ENCODE measurements around the gene EPHA5. TPM values are rescaled to one million over a fixed set of nuclear protein-coding genes. Genes with fewer than 3 reads are reported as not detected.

Gene EPHA5
- total RNA-seq, 1 donor from 2014 or later: not detected

DNA sequence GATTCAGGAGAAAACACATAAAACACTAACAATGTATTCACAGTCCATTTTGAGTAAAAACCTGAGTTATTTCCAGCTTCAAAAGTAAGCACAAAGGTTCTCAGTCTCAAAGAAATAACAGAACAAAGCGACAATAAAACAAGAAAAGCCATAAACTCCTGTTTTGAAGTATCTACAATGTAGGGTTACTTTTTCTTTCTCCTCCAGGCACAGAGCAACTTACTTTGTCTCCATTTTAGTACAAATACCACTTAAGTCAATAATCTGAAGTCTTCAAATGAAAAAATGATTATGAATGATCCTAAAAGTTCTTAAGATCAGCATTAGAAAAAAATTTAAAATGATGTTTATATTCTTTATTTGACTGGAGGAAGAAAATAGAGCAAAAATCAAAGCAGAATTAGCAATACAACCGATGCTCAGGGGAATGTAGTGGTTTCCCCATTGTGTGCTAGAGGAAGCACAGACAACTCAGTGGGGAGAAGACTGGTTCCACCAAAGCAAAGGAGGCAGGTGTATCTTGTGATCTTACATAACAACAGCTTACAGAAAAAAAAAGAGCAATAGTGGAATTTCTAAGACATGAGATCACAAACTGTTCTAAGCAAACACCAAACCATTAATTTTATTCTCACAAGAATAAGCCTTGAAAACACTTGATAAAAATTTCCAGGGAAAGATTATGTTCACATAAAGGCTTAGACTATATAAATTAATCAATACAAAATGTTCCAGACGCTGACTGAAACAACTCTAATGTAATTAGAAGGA lies 35.1 kb downstream of the EPHA5 start:
- DNase-seq (ENCODE audit: low spot score): no peak

DNA sequence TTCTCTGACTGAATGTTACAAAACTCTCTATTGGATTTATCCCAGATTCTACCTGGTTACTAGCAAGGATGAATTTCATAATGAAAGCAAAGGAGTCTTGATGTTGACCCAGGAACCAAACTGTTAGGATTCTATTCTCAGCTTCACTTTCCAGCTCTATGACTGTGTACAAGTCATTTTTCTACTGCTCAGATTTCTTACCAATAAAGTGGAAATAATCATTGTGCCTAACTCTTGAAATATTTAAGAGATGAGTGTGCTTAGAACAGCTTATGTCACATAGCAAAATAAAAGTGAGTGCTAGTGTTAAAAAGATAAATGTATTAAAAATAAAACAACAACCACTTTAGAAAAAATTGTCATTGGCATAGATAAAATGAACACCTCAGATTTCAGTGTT lies 45.6 kb downstream of the EPHA5 start:
- DNase-seq (ENCODE audit: low spot score): no peak

DNA sequence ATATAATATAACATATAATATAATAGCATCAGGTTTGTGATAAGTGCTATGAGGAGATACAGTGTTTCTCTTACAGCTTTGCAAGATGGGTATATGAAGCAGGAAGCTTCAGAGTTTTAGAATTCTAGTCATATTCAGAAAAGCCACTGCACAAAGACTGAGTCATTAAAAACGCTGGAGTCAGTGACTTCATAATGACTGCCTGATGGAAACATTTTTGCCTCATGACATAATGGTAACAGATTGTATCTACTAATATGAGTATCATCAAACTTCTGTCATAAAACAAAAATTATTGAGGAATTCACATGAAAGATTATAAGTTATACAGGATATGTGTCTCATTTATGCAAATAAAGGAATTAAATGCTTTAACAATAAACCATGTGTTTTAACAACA lies 46.8 kb downstream of the EPHA5 start:
- no peak for DNase-seq (ENCODE audit: low spot score)

DNA sequence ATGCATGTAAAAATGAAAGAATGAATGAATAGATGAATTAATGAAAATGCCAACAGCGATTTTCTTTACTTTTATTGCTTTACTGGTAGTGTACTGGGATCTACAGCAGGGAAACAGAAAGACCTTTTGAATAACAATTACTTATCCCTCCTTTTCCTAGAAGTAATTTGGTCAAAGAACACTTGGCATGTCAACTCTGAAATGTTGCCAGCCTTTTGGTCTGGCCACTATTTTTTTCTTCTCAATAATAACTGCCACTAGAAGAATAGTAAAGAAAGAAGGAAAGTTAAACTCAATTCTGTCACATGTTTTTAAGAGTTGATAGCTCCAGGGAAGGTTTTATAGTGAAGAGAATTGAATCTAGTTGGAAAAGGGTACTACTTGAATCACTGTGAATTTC lies 52.9 kb downstream of the EPHA5 start:
- DNase-seq (ENCODE audit: low spot score): no peak

DNA sequence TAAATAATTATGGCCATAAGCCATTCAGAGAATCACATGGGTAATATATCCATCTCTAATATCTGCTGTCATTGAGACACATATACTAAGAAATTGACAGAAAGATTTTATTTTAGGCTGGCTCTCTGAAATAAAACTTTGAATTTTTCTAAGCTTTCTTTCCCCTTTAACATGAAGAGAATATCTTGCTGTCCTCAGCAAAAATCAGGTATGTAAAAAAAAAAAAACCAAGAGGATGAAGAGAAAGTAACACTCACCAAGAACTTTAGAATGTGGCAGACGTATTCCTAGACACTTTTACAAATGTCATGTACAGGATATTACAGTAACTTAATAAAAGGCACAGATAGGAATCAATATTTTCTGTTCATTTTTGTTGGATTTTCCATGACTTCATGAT lies 65.8 kb downstream of the EPHA5 start:
- DNase-seq (ENCODE audit: low spot score): no peak

DNA sequence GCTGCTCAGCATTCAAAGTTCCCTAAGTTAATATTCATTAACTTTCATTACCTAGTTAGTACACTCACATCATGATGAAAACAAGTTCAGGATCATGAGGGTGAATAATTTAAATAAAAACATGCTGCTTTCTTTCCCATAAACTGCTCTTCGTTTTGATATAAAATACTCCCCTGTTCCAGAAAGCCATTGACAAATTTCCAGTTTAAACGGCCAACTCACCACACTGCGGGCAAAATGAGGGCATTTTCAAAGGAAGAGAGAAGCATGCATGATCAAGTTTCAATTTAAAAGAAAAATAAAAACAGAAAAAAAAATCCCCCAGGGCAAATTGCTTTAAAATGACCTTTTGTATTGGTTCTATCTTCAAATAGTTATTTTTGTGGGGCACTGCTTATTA lies 69.6 kb downstream of the EPHA5 start:
- DNase-seq (ENCODE audit: low spot score): no peak

DNA sequence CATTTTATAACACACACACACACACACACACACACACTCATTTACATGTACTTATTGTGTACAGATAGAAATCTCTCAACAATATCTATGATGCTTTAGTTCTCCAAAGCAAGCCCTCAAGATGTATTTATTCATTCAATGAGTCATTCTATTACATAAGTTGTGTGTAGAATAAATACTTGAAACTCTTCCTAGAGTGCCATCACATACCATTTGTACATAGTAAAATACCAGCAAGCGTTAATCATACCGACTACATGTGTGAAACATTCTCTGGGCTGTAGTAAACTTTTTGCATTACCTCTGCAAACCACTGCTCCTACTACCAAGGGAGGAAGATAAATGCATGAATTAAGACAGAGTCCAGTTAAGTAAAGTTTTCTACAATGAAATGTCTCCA lies 70.9 kb downstream of the EPHA5 start:
- no peak for DNase-seq (ENCODE audit: low spot score)

DNA sequence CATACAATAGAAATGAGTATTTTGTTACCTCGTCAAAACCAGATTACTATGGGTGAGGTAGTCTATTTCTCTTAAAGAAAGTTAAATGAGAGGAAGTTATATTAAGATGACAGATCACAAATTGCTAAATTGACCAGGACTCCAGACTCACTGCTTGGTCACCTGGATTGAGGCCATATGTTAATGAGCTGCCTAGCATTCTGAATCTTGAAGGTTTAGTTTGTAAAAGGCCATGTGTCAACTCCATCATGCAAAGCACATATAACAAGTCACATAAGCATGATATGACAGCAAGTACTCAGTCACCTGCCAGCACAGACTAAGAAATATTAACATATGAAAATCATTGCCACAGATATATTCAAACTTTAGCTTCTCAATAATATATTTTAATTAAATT lies 72.6 kb downstream of the EPHA5 start:
- DNase-seq (ENCODE audit: low spot score): no peak

DNA sequence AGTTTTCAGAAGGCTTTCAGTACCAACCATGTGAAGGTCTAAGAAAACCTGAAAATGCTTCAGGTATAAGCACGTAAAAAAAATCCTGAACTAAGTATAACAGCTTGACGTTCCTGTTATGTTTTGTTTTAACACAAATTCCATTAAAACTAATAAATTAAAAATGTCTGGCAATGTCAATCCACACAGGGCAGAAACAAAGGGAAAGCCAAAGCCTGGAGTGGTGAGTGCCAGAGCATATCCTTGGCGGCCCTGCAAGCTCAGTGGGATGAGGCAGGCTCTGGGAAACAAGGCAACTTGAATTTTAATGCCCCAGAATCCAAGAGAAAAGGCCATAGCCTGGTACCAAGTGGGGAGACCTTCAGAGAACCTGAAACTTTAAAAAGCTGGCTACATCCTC lies 78.2 kb downstream of the EPHA5 start:
- no peak for DNase-seq (ENCODE audit: low spot score)

DNA sequence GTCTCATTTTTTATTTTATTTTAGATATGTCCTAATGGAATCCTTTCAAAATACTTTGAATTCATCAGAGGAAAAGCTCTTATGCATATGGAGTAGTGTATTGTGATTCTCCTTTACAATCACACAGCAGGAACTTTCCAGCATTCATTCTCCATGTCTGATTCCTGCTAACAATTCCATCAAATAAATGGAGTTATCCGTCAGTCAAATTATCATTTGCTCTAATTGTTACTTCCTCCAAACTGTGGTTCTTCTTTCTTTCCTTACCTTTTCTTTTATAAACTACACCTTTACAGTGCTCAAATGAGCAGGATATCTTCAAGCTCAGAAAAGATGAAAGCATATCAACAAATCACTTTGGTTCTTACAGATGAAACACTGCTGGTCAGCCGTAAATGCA lies 80.4 kb downstream of the EPHA5 start:
- DNase-seq (ENCODE audit: low spot score): no peak

DNA sequence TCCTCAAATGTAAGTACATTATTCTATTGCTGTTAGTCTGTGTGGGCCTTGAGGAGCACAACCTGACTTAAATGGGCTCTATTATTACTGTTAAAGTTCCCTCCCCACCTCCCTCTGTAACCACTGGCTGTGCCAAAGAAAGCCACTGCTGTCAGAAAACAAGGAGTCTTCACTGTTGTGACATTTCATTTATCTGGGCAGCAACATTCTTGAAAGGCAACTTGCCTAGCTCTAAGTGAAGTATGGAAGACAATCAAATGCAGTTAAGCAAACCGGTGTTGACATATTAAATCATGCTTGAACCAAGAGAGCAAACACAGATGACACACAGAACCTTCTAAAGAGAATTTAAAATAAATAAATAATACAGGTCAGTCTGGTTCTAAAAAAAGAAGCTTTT lies 81.0 kb downstream of the EPHA5 start:
- DNase-seq (ENCODE audit: low spot score): no peak

DNA sequence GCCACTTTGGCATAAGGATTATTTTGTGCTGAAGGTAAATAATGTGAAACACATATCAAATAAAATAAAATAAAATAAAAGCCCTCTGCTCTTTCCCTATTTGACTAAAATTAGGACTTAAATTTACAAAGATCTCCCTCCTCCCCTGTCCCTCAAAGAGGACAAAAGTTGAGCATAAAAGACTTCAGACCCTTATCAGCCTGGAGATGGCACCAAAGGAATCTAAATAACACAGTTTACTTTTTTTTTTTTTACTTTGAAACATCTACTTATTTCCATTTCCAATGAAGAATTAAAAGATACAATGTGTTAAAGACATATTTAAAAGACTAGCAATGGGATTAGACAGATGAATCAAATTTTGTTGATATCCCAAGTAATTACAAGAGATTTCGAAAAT lies 89.7 kb downstream of the EPHA5 start:
- no peak for DNase-seq (ENCODE audit: low spot score)

DNA sequence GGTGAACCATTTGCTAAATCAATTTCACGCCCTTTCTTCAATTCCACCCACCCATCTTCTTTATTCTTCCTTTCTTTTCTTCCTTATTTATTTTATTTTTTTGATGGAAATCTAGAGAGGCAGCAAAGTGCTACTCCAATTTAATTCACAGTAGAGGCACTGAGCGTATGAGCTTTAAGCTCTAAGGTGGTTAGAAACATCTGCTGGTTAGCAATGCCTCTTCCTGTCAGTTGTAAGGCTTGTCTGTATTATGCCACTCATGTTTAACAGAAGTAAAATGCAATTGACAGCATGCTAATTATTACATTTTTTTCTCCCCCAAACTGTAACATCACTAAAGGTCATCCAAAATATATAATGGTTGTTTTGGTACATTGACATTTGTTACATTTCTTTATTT lies 103.8 kb downstream of the EPHA5 start:
- no peak for DNase-seq (ENCODE audit: low spot score)

DNA sequence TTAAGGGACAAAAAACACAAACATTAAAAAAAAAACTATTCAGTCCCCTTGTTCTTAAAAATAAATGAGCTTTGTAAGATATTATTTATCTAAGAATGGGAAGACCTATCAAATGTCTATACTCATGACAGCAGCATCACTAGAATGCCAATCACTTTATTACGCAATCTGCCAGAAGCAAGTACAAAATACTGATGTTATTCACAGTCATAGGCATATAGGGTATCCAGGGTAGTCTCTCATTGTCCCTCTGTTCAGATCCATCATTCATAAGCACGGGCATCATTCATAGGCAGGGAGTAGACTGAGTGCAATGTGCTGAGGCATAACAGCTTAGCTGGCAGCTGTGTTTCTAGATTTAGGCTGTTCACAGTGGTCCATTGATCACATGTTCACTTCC lies 109.1 kb downstream of the EPHA5 start:
- no peak for DNase-seq (ENCODE audit: low spot score)

DNA sequence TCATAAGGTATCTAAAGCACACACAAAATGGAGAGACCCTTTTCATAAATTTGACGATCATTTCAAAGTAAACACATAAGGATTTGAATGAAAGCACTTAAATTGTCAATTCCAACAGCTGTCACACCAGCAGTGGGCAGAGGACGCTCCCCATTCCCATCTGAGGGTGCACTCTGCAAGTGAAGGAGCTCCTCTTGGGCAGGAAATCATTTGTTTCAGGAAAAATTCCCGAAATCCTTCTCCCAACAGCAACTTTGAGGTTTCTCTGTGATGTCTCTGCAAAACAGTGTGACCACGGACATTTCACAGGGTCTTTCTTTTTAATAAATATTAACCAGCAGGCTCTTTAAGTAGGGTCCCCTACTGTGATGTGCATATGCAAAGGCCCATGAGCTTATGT lies 111.0 kb downstream of the EPHA5 start:
- DNase-seq (ENCODE audit: low spot score): no peak

DNA sequence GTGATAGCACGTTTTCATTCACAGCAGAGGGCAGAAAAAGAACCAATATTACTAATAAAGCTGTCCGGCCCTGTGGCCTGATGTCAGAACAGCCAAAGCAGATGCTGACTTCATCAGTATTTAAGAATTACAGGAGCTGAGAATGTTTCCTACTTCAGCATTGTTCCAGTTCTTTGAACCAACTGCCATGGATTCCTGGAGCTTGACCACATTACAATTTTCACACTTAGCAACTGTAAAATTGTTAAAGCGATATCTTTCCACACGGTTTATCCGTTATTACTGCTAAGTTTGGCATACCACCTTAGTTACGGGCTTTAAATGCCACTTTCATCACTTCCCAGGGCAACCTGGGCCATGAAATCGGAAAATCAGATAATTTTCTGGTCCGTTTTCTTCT lies 118.2 kb downstream of the EPHA5 start:
- DNase-seq (ENCODE audit: low spot score): no peak

DNA sequence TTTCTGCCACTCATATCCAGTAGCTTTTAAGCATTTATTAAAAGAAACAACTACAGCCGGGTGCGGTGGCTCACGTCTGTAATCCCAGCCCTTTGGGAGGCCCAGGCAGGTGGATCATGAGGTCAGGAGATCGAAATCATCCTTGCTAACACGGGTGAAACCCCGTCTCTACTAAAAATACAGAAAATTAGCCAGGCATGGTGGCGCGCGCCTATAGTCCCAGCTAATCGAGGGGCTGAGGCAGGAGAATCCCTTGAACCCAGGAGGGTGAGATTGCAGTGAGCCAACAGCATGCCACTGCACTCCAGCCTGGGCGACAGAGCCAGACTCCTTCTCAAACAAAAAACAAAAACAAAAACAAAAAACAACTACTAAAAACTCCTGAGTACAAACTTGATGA lies 119.8 kb downstream of the EPHA5 start:
- no peak for DNase-seq (ENCODE audit: low spot score)

DNA sequence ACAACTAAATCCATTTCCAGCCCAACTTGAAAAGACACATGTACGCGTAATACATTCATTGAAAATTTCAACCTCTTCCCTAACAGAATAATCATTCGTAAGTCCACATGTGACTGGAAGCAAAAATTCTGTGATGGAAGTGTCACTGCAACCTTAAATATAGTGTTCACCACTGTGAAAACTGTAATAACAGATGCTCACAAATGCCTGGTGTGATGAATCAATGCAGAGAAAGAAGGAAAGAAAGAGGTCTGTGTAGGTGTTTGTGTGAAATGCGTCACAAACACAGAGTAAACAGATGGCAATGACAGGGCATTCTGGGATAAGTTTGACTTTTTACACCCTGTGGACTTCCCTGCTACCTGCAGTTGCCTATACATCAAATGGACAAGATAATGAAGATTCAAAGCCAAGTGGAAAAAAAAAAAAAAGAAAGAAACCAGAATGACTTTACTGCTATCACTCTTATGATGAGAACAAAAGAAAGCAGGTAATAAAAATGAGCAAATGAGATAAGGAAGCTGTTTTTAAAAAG lies 123.3 kb downstream of the EPHA5 start:
- DNase-seq (ENCODE audit: low spot score): no peak

DNA sequence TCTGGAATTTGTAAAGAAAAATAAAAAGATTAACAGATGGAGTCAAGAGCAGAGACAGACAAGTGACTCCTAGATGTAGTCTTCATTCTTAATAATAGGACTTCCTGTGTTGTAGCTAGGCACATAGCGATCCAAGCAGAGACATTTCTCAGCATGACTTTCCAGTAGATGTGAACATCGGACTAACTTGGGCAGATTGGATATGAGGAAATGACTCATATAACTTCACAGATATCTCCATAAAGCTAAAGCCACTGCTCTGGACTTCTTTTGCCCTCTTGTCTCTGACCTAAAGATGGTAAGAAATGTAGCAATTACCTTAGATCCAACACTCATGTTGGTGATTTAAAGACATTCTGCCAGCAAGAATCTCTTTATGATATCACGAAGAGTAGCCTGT lies 131.7 kb downstream of the EPHA5 start:
- DNase-seq (ENCODE audit: low spot score): no peak

DNA sequence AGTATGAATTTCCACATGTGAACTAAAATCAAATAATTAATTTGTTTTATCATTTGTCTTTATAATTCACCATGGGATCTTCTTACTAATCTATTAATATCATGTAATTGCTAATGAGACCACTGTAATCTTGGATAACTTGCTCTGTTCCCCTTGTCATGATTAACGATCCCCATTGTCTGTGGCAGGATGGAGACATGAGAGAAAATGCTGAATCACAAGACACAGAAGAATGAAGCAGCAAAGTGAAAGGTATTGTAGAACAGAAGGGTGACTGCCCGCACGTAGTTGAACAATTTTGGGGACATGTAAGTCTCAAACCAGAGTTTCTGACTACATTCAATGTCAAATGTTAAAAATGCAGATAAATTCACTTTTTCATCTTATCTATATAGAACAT lies 135.2 kb downstream of the EPHA5 start:
- DNase-seq (ENCODE audit: low spot score): no peak

DNA sequence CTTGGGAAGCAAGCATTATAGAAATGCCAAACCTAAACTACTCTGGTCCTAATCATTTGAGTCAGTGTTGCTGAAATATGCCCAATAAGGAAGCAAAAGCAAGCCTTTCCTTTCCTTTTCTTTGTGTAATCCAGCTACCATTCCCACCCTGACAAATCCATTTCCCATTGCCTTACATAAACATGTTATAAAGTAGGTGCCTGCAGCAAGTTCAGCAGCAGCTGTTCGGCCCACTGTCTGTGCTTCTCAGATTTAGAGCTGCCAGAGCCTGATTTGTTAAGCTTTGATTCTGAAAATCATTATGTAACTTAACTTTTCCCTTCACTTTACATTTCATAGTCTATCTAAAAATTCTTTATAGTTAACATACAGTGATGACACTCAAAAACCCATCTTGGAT lies 148.6 kb downstream of the EPHA5 start:
- DNase-seq (ENCODE audit: low spot score): no peak

DNA sequence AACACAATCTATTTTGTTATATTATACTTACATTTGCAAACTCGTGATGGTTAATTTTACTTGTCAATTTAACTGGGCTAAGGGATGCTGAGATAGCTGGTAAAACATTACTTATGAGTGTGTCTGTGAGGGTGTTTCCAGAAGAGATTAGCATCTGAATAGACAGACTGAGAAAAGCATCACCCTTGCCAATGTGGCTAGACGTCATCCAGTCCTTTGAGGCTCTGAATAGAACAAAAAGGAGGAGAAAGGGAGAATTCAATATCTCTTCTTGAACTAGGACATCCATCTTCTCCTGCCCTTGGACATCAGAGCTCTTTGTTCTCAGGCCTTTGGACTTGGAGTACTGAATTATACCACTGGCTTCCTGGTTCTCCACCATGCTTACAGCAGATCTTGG lies 154.6 kb downstream of the EPHA5 start:
- no peak for DNase-seq (ENCODE audit: low spot score)

DNA sequence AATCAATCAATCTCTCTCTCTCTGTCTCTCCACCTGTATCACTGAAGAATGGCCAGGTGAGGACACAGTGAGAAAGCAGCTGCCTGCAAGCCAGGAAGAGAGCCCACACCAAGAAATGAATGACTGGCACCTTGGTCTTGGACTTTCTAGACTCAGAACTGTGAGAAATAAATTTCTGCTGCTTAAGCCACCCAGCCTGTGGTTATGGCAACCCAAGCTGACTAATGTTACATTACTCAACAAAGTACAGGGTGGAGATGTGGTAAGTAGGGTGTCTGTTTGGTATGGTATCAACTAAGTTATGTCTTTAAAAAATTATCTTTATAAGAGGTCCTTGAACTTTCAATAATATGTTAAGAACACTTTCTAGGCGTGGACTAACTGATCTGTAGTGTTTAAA lies 159.3 kb downstream of the EPHA5 start:
- DNase-seq (ENCODE audit: low spot score): no peak

DNA sequence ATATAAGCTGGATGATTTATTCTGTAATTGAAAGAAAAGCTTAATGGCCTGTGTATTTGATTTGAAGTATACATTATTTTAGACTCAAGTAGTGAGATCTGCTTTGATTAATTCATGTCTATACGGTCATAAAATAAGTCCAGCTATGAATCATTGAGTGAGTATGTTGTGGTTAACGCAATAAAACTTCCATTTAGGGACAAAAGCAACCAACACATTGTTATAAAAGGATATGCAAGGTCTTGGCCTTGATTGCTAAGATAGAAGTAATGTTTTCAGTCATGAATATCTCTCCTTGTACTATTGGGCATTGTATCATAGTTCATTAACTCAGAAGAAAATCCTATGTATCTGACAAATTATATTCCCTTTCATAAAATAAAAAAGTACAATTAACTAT lies 162.1 kb downstream of the EPHA5 start:
- DNase-seq (ENCODE audit: low spot score): no peak

Measured in mesenteric fat pad (tissue), 1 donor.